Upper lobe of right lung (tissue), 1 donor: ENCODE data around the gene MYH11. TPM values are rescaled to one million over a fixed set of nuclear protein-coding genes. Genes with fewer than 3 reads are reported as not detected.

Experiments used
- ATAC-seq: fragments of 200-7000 bp; cut with Tn5 transposase; one replicate; pipeline ENCODE4 v1.9.1; 2020; ENCODE audit warnings: mild to moderate bottlenecking, moderate library complexity
- DNase-seq: peaks from one replicate; pipeline ENCODE4 v3.0.0-alpha.2; 2020
- H3K27ac ChIP-seq: fragments of 200-600 bp; one replicate; pipeline ENCODE4 v1.8.0; 2022
- H3K27me3 ChIP-seq: fragments of 200-600 bp; one replicate; pipeline ENCODE4 v1.8.0; 2022; ENCODE audit warnings: mild to moderate bottlenecking
- H3K36me3 ChIP-seq: fragments of 200-600 bp; one replicate; pipeline ENCODE4 v1.8.0; 2022
- H3K4me1 ChIP-seq: fragments of 200-600 bp; one replicate; pipeline ENCODE4 v1.8.0; 2022
- H3K4me3 ChIP-seq: fragments of 200-600 bp; one replicate; pipeline ENCODE4 v1.8.0; 2022; ENCODE audit warnings: mild to moderate bottlenecking
- H3K9me3 ChIP-seq: fragments of 200-600 bp; one replicate; pipeline ENCODE4 v1.8.0; 2022
- CTCF ChIP-seq: fragments of 200-600 bp; IDR thresholded peaks from one replicate; pipeline ENCODE4 v1.8.0; 2022; ENCODE audit warnings: antibody characterized with exemption
- intact Hi-C: fragments of 100-400 bp; cut with DNase I; formaldehyde crosslinking; loops from one replicate; pipeline ENCODE4 v1.11.0; 2022
- total RNA-seq: library from RNA; stranded (reverse); fragmentation: NEBNext Ultra II Directional; extraction: Animal tissue kit (Norgen Biotek cat#: 25700); gene quantifications from one replicate; pipeline ENCODE4 v1.2.1, GENCODE V29; 2021
- donor health status: DM: no; HTN: yes; CAD: no; lungs with severe emphysema.

Gene MYH11
- total RNA-seq, 1 donor from 2014 or later = 106 TPM

GRCh38 chr16:15769239-15769638 is 87.6 kb downstream of the MYH11 start:
- Histone ChIP-seq H3K4me3 (no peak overlapping the region), H3K9me3 (no peaks in the 10 kb centered on the region), H3K4me1 (no peaks in the 10 kb centered on the region), H3K27me3 (no peaks in the 10 kb centered on the region), H3K27ac (no peak overlapping the region), H3K36me3 (no peaks in the 10 kb centered on the region)
- TF ChIP-seq CTCF = no peak
- intact Hi-C loops = no loop called here
- no peak for DNase-seq
- ATAC-seq = no peak

- no peak overlapping the region for H3K27ac ChIP-seq
- intact Hi-C loops = no loop called here
These were observed 88.6 kb downstream of the MYH11 start for GRCh38 chr16:15768201-15768600.

GRCh38 chr16:15766918-15767317 is 89.9 kb downstream of the MYH11 start:
- Histone ChIP-seq H3K4me3 (no peak overlapping the region), H3K27me3 (no peaks in the 10 kb centered on the region), H3K4me1 (no peaks in the 10 kb centered on the region), H3K27ac (no peak overlapping the region), H3K36me3 (no peaks in the 10 kb centered on the region), H3K9me3 (no peaks in the 10 kb centered on the region)
- no peak for TF ChIP-seq CTCF
- intact Hi-C loops = no loop called here
- DNase-seq (no peak), ATAC-seq (no peak)

More at GRCh38 chr16:15768201-15768600, 88.6 kb downstream of the MYH11 start:
- ATAC-seq = no peak
- DNase-seq = no peak
- H3K27me3 ChIP-seq = no peaks in the 10 kb centered on the region
- H3K4me1 ChIP-seq = no peaks in the 10 kb centered on the region
- TF ChIP-seq CTCF = no peak
- no peak overlapping the region for H3K4me3 ChIP-seq
- no peaks in the 10 kb centered on the region for H3K36me3 ChIP-seq
- no peaks in the 10 kb centered on the region for H3K9me3 ChIP-seq

- Histone ChIP-seq H3K4me3 (no peak overlapping the region), H3K4me1 (no peaks in the 10 kb centered on the region), H3K27me3 (no peaks in the 10 kb centered on the region), H3K9me3 (no peaks in the 10 kb centered on the region), H3K36me3 (no peaks in the 10 kb centered on the region), H3K27ac (no peak overlapping the region)
- peak; percentile 63 for TF ChIP-seq CTCF
- intact Hi-C loops = no loop called here
- DNase-seq = no peak
- peak; percentile 91 for ATAC-seq
These were observed 90.9 kb downstream of the MYH11 start for GRCh38 chr16:15765880-15766279.

- intact Hi-C loops = no loop called here
- no peaks in the 10 kb centered on the region for H3K4me1 ChIP-seq
- H3K4me3 ChIP-seq = no peak overlapping the region
- no peaks in the 10 kb centered on the region for H3K9me3 ChIP-seq
- no peaks in the 10 kb centered on the region for H3K27me3 ChIP-seq
- no peaks in the 10 kb centered on the region for H3K36me3 ChIP-seq
- ATAC-seq (no peak), DNase-seq (no peak)
- H3K27ac ChIP-seq = no peak overlapping the region
- no peak for TF ChIP-seq CTCF
These were observed 91.7 kb downstream of the MYH11 start for GRCh38 chr16:15765116-15765515.

- intact Hi-C loops = no loop called here
- H3K4me1 ChIP-seq = no peaks in the 10 kb centered on the region
- TF ChIP-seq CTCF = no peak
- no peaks in the 10 kb centered on the region for H3K36me3 ChIP-seq
- H3K27me3 ChIP-seq = no peaks in the 10 kb centered on the region
- H3K9me3 ChIP-seq = no peaks in the 10 kb centered on the region
- no peak overlapping the region for H3K4me3 ChIP-seq
- ATAC-seq = no peak
- no peak for DNase-seq
- no peak overlapping the region for H3K27ac ChIP-seq
These were observed 92.7 kb downstream of the MYH11 start for GRCh38 chr16:15764112-15764511.
